Uterine smooth muscle cell (primary cell): Measurements from ENCODE around the gene ENAM. TPM values are rescaled to one million over a fixed set of nuclear protein-coding genes. Genes with fewer than 3 reads are reported as not detected.

Experiments
- total RNA-seq: library from RNA; depleted of rRNA; stranded (reverse); fragments of >200 nt; gene quantifications from 2 replicates; pipeline ENCODE4 v1.2.3, GENCODE V29; 2014

Gene ENAM, protein sequence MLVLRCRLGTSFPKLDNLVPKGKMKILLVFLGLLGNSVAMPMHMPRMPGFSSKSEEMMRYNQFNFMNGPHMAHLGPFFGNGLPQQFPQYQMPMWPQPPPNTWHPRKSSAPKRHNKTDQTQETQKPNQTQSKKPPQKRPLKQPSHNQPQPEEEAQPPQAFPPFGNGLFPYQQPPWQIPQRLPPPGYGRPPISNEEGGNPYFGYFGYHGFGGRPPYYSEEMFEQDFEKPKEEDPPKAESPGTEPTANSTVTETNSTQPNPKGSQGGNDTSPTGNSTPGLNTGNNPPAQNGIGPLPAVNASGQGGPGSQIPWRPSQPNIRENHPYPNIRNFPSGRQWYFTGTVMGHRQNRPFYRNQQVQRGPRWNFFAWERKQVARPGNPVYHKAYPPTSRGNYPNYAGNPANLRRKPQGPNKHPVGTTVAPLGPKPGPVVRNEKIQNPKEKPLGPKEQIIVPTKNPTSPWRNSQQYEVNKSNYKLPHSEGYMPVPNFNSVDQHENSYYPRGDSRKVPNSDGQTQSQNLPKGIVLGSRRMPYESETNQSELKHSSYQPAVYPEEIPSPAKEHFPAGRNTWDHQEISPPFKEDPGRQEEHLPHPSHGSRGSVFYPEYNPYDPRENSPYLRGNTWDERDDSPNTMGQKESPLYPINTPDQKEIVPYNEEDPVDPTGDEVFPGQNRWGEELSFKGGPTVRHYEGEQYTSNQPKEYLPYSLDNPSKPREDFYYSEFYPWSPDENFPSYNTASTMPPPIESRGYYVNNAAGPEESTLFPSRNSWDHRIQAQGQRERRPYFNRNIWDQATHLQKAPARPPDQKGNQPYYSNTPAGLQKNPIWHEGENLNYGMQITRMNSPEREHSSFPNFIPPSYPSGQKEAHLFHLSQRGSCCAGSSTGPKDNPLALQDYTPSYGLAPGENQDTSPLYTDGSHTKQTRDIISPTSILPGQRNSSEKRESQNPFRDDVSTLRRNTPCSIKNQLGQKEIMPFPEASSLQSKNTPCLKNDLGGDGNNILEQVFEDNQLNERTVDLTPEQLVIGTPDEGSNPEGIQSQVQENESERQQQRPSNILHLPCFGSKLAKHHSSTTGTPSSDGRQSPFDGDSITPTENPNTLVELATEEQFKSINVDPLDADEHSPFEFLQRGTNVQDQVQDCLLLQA
- total RNA-seq = under 0.01 TPM in 1 of 2 replicates, not detected in the other

DNA sequence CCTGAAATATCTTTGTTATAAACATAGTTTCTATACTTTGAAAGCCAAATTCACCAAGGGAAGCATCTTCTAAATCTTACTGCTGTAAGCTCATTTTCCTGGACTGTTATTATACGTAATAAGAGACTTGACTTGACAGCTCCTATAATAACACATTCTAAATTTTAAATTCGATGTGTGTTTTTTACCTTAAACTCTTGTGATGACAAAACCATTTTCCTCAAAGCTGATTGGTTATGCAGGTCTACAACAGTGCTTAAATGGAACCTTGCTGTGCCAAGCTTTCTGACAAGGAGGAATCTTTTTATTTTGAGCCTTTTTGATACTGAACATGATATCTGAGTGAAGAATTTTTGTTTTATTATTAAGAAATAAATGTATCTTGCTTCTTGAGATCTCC lies at the start of gene ENAM:
Gene ENAM (plus strand): TSS at position 301 of the 400 bp plus-strand sequence. CDS start 757 bp downstream, outside the sequence.

DNA sequence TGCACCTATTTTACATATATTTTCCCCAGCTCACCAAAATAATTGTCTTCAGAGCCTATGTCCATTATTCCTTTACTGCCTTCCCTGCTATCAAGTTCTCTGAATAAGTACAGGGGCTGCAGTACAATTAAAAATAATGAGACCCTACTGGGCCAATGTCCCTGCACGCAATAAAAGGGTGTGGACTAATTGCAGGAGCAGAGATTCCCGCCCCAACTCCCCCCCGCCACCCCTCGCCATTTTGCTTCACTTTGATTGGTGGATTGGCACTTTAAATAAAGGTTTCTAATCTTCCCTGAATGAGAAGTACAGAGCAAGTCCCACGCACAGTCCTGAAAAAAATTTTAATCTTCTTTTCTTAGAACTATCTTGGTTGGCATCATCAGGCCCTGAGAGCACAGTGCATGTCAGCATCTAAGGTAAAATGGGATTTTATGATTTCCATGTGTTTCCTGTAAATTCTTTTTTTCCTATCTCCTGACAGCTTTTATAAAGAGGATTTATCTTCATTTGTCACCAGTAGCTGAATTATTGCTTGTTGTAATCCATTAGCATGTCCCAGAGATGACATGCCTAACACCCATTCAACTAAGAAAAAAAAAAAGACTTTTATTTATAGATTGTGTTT lies 36.5 kb upstream of the ENAM start, which contains the start of gene AMBN:
Gene AMBN (plus strand): TSS at position 302 of the 628 bp plus-strand sequence. CDS start 103 bp downstream, at position 405.

DNA sequence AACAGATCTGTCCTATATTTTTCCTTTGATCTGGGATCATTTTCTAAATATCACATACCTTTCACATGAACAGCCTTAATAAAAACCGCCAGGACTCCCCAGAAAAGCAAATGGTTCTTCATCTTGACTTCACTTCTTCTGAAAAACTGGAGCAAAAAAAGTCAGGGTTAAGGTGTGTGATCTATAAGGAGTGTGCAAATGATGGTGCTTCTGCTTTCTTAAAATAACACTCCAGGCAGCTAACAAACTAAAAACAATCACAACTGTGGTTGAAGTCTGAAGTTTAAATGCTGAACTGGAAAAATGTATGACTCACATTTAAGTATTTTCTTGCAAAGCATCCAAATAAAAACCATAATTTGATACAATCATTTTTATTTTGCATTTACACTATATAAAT lies 37.8 kb downstream of the ENAM start, which contains the start of gene JCHAIN:
Gene JCHAIN (minus strand): TSS at position 140 of the 400 bp plus-strand sequence. CDS start 18 bp downstream, at position 122.

DNA sequence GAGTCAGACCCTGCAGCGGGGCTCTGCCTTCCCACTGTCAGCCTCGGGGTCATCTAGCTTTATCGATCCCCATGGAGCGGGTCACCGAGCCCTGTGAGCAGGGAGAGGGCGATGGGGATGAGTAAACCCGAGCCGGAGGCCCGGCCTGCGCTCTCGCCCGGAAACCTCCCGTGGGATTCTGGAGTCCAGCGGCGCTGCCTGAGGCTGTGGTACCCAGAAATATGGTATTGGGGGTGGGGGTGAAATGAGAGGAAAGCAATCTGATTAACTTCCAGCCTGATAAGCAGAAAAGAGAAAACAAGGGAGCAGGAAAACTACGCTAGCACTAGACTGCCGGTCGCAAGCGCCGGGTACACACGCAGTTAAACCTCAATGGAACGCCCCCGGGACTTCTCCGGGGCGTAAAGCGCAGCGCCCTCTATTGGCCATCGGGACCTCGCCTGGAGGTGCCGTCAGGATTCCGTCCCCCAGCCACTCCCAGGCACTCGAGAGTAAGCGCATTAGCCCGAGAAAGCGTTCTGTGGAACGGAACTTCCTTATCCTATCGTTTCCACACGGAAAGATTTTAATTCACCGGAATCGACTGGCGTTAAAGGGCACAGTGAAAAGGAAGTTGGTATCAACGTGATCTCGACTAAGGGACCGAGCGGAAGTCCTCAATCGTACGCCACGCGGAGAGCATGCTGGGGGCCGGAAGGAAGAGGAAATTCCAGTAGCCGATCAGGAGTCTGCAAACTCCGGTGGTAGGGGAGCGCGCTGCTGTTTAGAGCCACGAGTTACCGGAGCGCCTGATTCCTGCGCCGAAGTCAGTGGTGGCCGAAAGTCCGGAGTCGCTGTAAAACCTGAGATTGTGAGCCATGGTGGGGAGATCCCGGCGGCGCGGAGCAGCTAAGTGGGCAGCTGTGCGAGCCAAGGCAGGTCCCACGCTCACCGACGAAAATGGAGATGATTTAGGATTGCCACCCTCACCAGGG lies 59.6 kb downstream of the ENAM start, which contains the start of gene UTP3:
Gene UTP3 (plus strand): TSS at position 712 of the 974 bp plus-strand sequence. CDS start 146 bp downstream, at position 858.

Other genes with a start within 250 kb of the ENAM start
- not detected in 2 replicates for gene SMR3B, start 245.6 kb upstream of the ENAM start, total RNA-seq
- gene OPRPN, start 230.8 kb upstream of the ENAM start, total RNA-seq = not detected in 2 replicates
- not detected in 2 replicates for gene MUC7, start 156.5 kb upstream of the ENAM start, total RNA-seq
- gene AMTN, start 110.2 kb upstream of the ENAM start, total RNA-seq = not detected in 2 replicates
- not detected in 2 replicates for gene AMBN, start 36.5 kb upstream of the ENAM start, total RNA-seq
- 0.66 and 1.2 TPM in 2 replicates for gene JCHAIN, start 37.8 kb downstream of the ENAM start, total RNA-seq
- 20.4 and 27.7 TPM in 2 replicates for gene UTP3, start 59.8 kb downstream of the ENAM start, total RNA-seq
- 67.7 and 97.8 TPM in 2 replicates for gene RUFY3, start 93.2 kb downstream of the ENAM start, total RNA-seq
- 93.5 and 97.6 TPM in 2 replicates for gene GRSF1, start 211.1 kb downstream of the ENAM start, total RNA-seq